GM19395 (cell line): ENCODE results near the gene SEC63.
"Not testable (repeated sequence)": the region's sequence is repeated elsewhere in the genome, so short reads cannot be mapped to it uniquely, and the experiment has no call there.

ENCODE experiments used
- ATAC-seq: cut with Tn5 transposase; IDR thresholded peaks from one replicate; pipeline ENCODE4 v1.9.1; 2021; ENCODE audit warnings: mild to moderate bottlenecking, moderate library complexity; ENCODE audit not compliant: unreplicated experiment

SEC63 gene

GRCh38 chr6:107973594-107973993 lies 15.6 kb upstream of the SEC63 start:
- no peak for ATAC-seq

DNA sequence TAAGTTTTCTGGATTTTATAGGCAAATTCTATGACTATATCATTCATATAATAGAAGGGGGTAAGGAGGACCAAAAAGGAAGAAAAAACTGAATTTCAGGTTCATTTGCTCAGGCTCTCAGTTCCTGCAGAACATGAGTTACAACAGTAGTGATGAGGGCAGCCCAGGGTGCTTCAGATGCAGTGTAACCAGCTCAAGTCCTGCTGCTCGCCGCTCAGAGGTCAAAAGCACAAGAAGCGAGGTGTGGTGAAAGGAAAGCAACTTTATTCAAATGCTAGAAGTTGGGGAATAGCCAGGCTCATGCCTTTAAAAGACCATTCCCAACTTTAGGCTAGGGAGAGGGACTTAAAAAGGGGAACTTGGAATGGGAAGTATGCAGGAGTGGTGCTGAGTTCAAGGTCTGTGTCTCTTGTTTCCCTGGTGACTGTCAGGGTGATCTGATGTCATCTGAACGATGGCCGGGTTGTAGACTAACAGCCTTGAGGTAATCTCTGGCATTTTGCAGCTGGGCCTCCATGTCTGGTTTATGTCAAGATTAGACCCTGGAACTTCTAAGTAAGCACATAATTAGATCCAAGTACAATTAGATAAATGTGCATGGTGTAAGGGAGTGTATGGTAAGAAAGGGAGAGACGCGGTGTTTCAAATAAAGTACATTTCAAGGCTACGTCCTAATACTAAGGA lies 14.5 kb upstream of the SEC63 start:
- ATAC-seq = no peak

DNA sequence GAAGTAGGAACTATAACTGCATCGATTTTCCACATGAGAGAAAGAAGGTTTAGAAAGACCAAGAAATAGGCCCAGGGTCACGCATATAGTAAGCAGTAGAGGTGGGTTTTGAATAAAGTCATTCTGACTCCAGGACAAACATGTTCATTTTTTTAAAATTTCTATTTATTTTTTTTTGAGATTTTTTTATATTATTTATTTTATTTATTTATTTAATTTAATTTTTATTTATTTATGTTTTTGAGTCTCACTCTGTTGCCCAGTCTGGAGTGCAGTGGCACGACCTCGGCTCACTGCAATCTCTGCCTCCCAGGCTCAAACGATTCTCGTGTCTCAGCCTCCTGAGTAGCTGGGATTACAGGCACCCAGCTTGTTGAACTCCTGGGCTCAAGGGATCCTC lies 13.2 kb upstream of the SEC63 start:
- no peak for ATAC-seq

DNA sequence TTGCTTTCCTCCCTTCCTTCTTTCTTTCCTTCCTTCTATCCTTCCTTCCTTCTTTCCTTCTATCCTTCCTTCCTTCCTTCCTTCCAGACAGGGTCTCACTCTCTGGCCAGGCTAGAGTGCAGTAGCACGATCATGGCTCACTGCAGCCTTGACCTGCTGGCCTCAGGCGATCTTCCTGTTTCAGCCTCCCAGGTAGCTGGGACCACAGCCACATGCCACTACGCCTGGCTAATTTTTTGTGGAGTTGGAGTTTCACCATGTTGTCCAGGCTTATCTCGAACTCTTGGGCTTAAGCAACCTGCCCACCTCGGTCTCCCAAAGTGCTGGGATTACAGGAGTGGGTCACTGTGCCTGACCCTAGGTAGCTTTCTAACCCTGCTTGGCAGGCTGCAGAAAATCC lies 12.2 kb upstream of the SEC63 start:
- ATAC-seq = no peak

DNA sequence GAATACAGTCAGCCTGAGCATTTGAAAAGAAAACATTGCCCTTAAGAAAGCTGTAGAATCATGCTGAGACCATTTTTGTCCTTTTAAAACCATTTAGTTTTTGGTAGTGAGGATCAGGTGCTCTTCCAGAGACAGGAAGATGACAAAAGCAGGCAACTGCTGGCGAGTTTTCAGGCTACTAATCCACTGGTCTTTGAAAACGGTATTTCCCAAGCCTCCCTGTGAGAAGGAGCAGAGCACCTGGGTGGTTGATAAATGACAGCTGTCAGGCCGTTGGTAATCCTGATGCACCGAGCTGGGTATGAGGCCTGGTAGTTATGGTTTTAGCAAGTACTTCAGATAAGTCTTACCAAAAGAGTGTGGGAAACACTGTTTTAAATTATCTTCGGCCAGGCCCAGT lies 10.1 kb upstream of the SEC63 start:
- no peak for ATAC-seq

DNA sequence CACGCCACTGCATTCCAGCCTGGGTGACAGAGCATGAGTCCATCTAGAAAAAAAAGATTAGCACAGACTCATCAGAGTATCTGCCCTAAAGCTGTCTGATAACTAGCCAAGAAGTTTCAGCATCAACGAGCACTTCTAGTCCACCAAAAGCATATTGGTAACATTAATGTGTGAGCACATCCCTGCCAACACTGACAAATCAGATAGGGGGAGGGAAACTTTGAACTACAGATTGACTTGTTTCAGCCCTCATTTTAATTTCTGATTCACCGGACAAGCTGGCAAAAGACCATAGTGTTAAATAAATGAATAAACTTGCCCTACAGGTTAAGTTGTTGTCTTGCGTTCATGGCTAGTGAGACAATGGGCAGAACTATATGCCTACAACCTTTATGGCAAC lies 7.7 kb upstream of the SEC63 start:
- ATAC-seq = no peak

- no peak for ATAC-seq
Measured at GRCh38 chr6:107962723-107963122, 4.7 kb upstream of the SEC63 start.

- no peak for ATAC-seq
Measured at GRCh38 chr6:107959392-107959791, 1.4 kb upstream of the SEC63 start.

GRCh38 chr6:107958689-107959362 lies 818 bp upstream of the SEC63 start:
- ATAC-seq = not testable (repeated sequence)

DNA sequence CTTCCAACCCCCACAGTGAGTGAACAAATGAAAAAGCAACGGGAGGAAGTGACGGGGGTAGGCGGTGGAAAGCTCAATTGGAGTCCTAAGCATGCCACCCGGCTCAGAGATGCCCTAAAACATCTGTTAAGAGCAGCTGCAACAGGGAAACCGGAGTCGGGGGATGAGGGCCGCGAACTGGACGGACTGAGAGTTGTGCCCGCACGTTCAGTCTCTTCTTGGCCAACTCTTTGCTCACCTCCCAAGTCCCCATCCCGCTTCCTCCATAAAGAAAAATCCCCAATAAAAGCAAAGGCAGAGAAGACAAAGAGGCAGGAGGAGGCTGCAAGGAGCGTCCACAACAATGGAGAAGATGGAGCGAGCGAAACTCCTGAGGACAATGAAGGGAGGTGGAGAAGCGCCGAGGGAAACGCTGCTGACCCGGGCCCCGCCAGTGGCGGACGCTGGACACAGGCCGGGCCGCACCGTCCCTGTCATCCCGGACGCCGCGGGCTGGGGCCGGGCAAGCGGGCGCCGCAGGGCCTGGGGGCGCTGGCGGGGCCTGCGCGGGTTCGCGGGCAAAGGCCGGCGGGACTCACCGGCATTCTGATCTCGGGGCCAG lies 600 bp downstream of the SEC63 start:
- peak; percentile 37 for ATAC-seq

DNA sequence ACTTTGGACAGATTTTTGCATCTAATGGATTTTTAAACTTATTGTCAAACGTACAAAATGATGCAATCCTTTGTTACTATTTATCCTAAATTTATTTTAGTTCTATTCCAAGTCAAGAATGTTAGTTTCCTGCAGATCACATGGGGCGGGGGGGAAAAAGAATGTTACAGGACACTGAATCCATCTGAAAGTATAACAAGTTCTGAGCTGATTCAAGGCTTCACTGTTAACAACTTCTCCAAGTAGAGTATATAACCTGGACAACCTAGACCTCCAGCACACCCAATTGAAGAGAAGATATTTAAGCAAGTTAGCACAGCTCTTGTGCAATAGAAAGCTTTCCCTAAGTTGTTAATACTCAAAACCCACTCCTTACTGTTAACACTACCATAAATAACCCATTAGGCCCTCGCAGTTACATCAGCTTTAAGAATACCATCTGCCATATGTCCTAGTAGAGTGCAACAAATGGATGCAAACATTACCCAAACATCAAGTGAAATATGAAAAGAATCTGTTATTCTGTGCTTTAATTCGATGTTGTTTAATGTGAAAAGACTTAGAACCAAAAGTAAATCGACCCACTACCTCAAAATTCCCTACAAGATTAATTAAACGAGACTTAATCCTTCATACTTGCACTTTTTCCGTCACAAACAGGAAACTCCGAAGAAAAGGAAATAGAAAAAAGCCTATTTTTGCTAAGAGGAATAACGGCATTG lies 1.3 kb downstream of the SEC63 start:
- ATAC-seq = no peak

GRCh38 chr6:107956181-107956580 lies 1.8 kb downstream of the SEC63 start:
- ATAC-seq = no peak

DNA sequence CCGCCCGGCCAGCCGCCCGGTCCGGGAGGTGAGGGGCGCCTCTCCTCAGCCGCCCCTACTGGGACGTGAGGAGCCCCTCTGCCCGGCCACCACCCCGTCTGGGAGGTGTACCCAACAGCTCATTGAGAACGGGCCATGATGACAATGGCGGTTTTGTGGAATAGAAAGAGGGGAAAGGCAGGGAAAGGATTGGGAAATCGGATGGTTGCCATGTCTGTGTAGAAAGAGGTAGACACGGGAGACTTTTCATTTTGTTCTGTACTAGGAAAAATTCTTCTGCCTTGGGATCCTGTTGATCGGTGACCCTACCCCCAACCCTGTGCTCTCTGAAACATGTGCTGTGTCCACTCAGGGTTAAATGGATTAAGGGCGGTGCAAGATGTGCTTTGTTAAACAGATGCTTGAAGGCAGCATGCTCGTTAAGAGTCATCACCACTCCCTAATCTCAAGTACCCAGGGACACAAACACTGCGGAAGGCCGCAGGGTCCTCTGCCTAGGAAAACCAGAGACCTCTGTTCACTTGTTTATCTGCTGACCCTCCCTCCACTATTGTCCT lies 4.1 kb downstream of the SEC63 start:
- not testable (repeated sequence) for ATAC-seq

GRCh38 chr6:107943626-107944439 lies 14.2 kb downstream of the SEC63 start:
- ATAC-seq = no peak

- ATAC-seq = no peak
Measured at GRCh38 chr6:107942142-107942541, 15.9 kb downstream of the SEC63 start.

- no peak for ATAC-seq
Measured at GRCh38 chr6:107941627-107942026, 16.4 kb downstream of the SEC63 start.

DNA sequence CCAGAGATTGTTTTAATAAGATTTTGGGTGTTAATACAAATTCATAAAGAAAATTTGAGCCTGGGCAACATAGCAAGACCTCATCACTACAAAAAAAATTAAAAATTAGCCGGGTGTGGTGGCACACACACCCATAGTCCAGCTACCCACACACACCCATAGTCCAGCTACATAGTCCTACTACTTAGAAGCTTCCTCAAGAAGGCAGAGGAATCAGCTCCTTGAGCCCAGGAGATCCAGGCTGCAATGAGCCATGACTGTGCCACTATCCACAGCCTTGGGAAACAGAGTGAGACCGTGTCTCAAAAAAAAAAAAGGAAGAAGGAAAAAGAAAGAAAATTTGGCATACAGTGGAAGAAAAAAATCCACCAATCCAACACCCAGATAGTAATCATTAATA lies 16.8 kb downstream of the SEC63 start:
- no peak for ATAC-seq

- ATAC-seq = not testable (repeated sequence)
Measured at GRCh38 chr6:107936910-107937292, 21.1 kb downstream of the SEC63 start.

- ATAC-seq = no peak
Measured at GRCh38 chr6:107936162-107936909, 21.7 kb downstream of the SEC63 start.

DNA sequence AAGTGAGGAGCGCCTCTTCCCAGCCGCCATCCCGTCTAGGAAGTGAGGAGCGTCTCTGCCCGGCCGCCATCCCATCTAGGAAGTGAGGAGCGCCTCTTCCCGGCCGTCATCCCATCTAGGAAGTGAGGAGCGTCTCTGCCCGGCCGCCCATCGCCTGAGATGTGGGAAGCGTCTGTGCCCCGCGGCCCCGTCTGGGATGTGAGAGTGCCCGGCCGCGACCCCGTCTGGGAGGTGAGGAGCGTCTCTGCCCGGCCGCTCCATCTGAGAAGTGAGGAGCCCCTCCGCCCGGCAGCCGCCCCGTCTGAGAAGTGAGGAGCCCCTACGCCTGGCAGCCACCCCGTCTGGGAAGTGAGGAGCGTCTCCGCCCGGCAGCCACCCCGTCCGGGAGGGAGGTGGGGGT lies 23.8 kb downstream of the SEC63 start:
- ATAC-seq = not testable (repeated sequence)
